ENCODE data around the gene MAGI1.

The MAGI1 gene

DNA sequence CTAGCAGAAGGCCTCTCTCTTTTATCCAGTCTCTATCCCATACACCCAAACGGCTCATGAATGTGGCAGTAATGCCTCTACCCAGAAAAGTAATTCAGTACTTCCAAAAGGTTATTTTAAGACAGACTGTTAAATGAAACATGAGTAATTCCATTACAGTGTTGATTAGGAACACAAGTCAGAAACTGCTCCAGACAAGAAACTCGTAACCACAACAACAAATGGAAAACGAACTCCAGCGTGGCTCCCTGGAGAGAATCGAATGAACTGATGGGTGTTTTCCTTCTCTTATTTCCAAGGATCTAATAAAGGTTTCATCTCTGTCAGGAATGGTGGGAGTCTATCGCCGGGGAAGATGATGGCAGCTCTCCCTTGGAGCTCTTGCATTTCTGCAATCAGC is 228.4 kb downstream of the MAGI1 start:
- Histone ChIP-seq H4K20me1 (ENCODE audit: insufficient read depth, low read length, poor library complexity, severe bottlenecking) (no peaks in the 10 kb centered on the region), H3F3A (ENCODE audit: low read depth) (no peaks in the 10 kb centered on the region), H3K9me3 (ENCODE audit: insufficient read depth, low read depth, low read length) (no peaks in the 10 kb centered on the region), H2AFZ (ENCODE audit: low read length) (no peak overlapping the region), H3K27me3 (ENCODE audit: insufficient read depth, low read length, poor library complexity, severe bottlenecking) (no peaks in the 10 kb centered on the region), H3K9ac (ENCODE audit: low read depth, low read length, poor library complexity, severe bottlenecking) (no peak overlapping the region), H3K4me1 (ENCODE audit: insufficient read depth, low read length, poor library complexity, severe bottlenecking) (no peaks in the 10 kb centered on the region), H3K79me2 (ENCODE audit: insufficient read depth, low read length) (no peaks in the 10 kb centered on the region), H3K4me2 (ENCODE audit: low read depth, low read length, poor library complexity, severe bottlenecking) (no peak overlapping the region), H3K9me2 (replicated peaks; ENCODE audit: low read depth, low read length) (no peaks in the 10 kb centered on the region), H3K4me3 (ENCODE audit: low read length, poor library complexity, severe bottlenecking) (no peak overlapping the region), H3K36me3 (ENCODE audit: insufficient read depth, low read length) (no peaks in the 10 kb centered on the region)
- TF ChIP-seq, protein P1, sequence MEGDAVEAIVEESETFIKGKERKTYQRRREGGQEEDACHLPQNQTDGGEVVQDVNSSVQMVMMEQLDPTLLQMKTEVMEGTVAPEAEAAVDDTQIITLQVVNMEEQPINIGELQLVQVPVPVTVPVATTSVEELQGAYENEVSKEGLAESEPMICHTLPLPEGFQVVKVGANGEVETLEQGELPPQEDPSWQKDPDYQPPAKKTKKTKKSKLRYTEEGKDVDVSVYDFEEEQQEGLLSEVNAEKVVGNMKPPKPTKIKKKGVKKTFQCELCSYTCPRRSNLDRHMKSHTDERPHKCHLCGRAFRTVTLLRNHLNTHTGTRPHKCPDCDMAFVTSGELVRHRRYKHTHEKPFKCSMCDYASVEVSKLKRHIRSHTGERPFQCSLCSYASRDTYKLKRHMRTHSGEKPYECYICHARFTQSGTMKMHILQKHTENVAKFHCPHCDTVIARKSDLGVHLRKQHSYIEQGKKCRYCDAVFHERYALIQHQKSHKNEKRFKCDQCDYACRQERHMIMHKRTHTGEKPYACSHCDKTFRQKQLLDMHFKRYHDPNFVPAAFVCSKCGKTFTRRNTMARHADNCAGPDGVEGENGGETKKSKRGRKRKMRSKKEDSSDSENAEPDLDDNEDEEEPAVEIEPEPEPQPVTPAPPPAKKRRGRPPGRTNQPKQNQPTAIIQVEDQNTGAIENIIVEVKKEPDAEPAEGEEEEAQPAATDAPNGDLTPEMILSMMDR (conservative IDR thresholded peaks at IDR 0.05; ENCODE audit: low read length) = no peak
- no peak for TF ChIP-seq EZH2phosphoT487 (IDR thresholded peaks at IDR 0.05; ENCODE audit: borderline replicate concordance)

DNA sequence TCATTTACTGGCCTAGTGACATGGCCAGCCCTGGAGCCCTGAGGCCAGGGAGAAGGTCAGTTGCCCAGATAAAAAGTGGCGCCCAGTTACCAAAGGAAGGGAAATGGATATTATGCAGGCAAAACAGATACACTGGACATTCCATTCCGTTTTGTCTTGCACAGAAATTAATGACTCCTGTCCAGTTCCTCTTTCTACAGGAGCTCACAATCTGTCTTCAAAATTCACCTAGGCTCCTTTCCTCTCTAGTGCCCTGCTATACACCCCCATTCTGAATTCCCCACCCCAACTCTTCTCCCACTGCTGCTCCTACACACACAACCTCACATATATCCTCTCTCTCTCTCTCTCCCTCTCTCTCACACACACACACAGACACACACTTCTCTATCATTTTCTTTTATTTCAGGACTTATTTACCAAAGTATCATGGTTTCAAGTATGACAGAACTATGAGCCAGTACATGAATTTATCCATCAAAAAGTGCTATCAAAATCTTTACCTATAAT is 229.0 kb downstream of the MAGI1 start:
- H2AFZ ChIP-seq (ENCODE audit: low read length) = no peak overlapping the region
- no peaks in the 10 kb centered on the region for H3K79me2 ChIP-seq (ENCODE audit: insufficient read depth, low read length)
- no peaks in the 10 kb centered on the region for H3K27me3 ChIP-seq (ENCODE audit: insufficient read depth, low read length, poor library complexity, severe bottlenecking)
- no peak overlapping the region for H3K9ac ChIP-seq (ENCODE audit: low read depth, low read length, poor library complexity, severe bottlenecking)
- H3K9me3 ChIP-seq (ENCODE audit: insufficient read depth, low read depth, low read length) = no peaks in the 10 kb centered on the region
- H3K4me3 ChIP-seq (ENCODE audit: low read length, poor library complexity, severe bottlenecking) = no peak overlapping the region
- no peaks in the 10 kb centered on the region for H3K36me3 ChIP-seq (ENCODE audit: insufficient read depth, low read length)
- H3F3A ChIP-seq (ENCODE audit: low read depth) = no peaks in the 10 kb centered on the region
- no peaks in the 10 kb centered on the region for H3K9me2 ChIP-seq (replicated peaks; ENCODE audit: low read depth, low read length)
- TF ChIP-seq, protein P1 (conservative IDR thresholded peaks at IDR 0.05; ENCODE audit: low read length) = no peak
- no peak for TF ChIP-seq EZH2phosphoT487 (IDR thresholded peaks at IDR 0.05; ENCODE audit: borderline replicate concordance)
- H3K4me1 ChIP-seq (ENCODE audit: insufficient read depth, low read length, poor library complexity, severe bottlenecking) = no peaks in the 10 kb centered on the region
- no peak overlapping the region for H3K4me2 ChIP-seq (ENCODE audit: low read depth, low read length, poor library complexity, severe bottlenecking)
- H4K20me1 ChIP-seq (ENCODE audit: insufficient read depth, low read length, poor library complexity, severe bottlenecking) = no peaks in the 10 kb centered on the region

DNA sequence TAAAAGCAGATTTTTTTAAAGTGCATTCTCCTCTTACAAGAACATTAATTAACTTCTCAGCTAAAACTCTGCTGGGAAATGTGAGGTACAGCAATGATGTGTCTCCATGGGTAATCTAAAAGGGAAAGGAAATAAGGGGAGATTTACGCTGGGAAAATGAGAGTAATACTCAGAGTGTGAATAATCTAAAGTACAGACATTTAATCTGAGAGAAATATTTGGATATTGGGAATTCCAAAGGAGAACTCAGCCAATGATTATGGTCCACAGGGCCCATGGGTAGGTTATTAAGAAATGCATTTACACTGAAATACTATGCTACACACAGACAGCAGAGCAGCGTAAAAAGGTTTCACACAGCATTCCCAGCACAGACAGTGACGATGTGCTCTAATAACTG is 229.9 kb downstream of the MAGI1 start:
- Histone ChIP-seq H3K36me3 (ENCODE audit: insufficient read depth, low read length) (no peaks in the 10 kb centered on the region), H3K9me2 (replicated peaks; ENCODE audit: low read depth, low read length) (no peaks in the 10 kb centered on the region), H3K79me2 (ENCODE audit: insufficient read depth, low read length) (no peaks in the 10 kb centered on the region), H3K4me3 (ENCODE audit: low read length, poor library complexity, severe bottlenecking) (no peak overlapping the region), H3K27me3 (ENCODE audit: insufficient read depth, low read length, poor library complexity, severe bottlenecking) (no peaks in the 10 kb centered on the region), H3K9ac (ENCODE audit: low read depth, low read length, poor library complexity, severe bottlenecking) (no peak overlapping the region), H3F3A (ENCODE audit: low read depth) (no peaks in the 10 kb centered on the region), H3K4me1 (ENCODE audit: insufficient read depth, low read length, poor library complexity, severe bottlenecking) (no peaks in the 10 kb centered on the region), H2AFZ (ENCODE audit: low read length) (no peak overlapping the region), H3K4me2 (ENCODE audit: low read depth, low read length, poor library complexity, severe bottlenecking) (no peak overlapping the region), H3K9me3 (ENCODE audit: insufficient read depth, low read depth, low read length) (no peaks in the 10 kb centered on the region), H4K20me1 (ENCODE audit: insufficient read depth, low read length, poor library complexity, severe bottlenecking) (no peaks in the 10 kb centered on the region)
- TF ChIP-seq, protein P1 (conservative IDR thresholded peaks at IDR 0.05; ENCODE audit: low read length) = no peak
- no peak for TF ChIP-seq EZH2phosphoT487 (IDR thresholded peaks at IDR 0.05; ENCODE audit: borderline replicate concordance)

Measured in Loucy (cell line).